ENCODE measurements around the gene NKD1.

NKD1 gene

DNA sequence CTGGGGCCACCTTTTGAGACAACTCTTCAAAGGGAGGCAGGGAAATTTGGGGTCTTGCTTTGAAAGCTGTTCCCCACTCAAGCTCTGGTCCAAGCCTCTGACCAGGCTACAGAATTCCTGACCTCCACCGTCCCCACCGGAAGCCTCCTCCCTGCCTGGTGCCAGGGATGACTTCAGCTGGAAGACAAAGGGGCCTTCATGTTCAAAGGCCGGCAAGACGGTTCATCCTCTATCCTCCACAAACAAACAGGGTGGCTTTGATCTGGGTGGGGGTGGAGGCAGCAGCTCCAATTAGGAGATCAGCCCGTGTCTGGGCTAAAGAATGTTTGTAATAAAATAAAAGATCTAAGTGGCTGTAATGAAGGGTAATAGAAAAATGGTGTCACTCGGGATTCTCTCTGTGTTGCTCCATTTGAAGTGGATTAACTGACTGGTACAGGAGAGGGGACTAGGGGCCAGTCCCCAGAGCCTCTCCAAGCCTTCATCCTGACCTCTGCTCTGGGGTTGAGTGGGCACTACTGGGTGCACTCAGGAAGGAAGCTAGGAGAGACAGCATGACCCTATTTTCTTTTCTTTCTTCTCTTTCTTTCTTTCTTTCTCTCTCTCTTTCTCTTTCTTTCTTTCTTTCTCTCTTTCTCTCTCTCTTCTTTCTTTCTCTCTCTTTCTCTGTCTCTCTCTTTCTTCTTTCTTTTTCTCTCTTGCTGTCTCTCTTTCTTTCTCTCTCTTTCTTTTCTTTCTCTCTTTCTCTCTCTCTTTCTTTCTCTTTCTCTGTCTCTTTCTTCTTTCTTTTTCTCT lies 27.5 kb upstream of the NKD1 start:
- no peak for DNase-seq (ENCODE audit: low read depth)

GRCh38 chr16:50521246-50521900 lies 26.8 kb upstream of the NKD1 start:
- no peak for TF ChIP-seq CTCF (IDR thresholded peaks at IDR 0.05; ENCODE audit: control insufficient read depth, extremely low read depth, insufficient read depth)
- H3K4me3 ChIP-seq (ENCODE audit: low read depth, low read length) = no peak overlapping the region
- DNase-seq (ENCODE audit: low read depth) = no peak

More for the DNA sequence above, 27.5 kb upstream of the NKD1 start:
- TF ChIP-seq CTCF (IDR thresholded peaks at IDR 0.05; ENCODE audit: control insufficient read depth, extremely low read depth, insufficient read depth) = no peak
- H3K4me3 ChIP-seq (ENCODE audit: low read depth, low read length) = no peak overlapping the region

- no peak for DNase-seq (ENCODE audit: low read depth)
- no peak for TF ChIP-seq CTCF (IDR thresholded peaks at IDR 0.05; ENCODE audit: control insufficient read depth, extremely low read depth, insufficient read depth)
- no peak overlapping the region for H3K4me3 ChIP-seq (ENCODE audit: low read depth, low read length)
Measured at GRCh38 chr16:50522324-50522723, 25.9 kb upstream of the NKD1 start.

GRCh38 chr16:50523710-50524109 lies 24.5 kb upstream of the NKD1 start:
- no peak for DNase-seq (ENCODE audit: low read depth)
- H3K4me3 ChIP-seq (ENCODE audit: low read depth, low read length) = no peak overlapping the region
- TF ChIP-seq CTCF (IDR thresholded peaks at IDR 0.05; ENCODE audit: control insufficient read depth, extremely low read depth, insufficient read depth) = no peak

- H3K4me3 ChIP-seq (ENCODE audit: low read depth, low read length) = no peak overlapping the region
- no peak for TF ChIP-seq CTCF (IDR thresholded peaks at IDR 0.05; ENCODE audit: control insufficient read depth, extremely low read depth, insufficient read depth)
- DNase-seq (ENCODE audit: low read depth) = no peak
Measured at GRCh38 chr16:50525262-50525661, 22.9 kb upstream of the NKD1 start.

- no peak for TF ChIP-seq CTCF (IDR thresholded peaks at IDR 0.05; ENCODE audit: control insufficient read depth, extremely low read depth, insufficient read depth)
- no peak for DNase-seq (ENCODE audit: low read depth)
- H3K4me3 ChIP-seq (ENCODE audit: low read depth, low read length) = no peak overlapping the region
Measured at GRCh38 chr16:50525716-50526115, 22.5 kb upstream of the NKD1 start.
